ENCODE results near the gene HPCAL4. TPM values are rescaled to one million over a fixed set of nuclear protein-coding genes. Genes with fewer than 3 reads are reported as not detected.

HPCAL4 gene
- total RNA-seq, 1 experiment from 2014 or later, result 0.50 TPM

DNA sequence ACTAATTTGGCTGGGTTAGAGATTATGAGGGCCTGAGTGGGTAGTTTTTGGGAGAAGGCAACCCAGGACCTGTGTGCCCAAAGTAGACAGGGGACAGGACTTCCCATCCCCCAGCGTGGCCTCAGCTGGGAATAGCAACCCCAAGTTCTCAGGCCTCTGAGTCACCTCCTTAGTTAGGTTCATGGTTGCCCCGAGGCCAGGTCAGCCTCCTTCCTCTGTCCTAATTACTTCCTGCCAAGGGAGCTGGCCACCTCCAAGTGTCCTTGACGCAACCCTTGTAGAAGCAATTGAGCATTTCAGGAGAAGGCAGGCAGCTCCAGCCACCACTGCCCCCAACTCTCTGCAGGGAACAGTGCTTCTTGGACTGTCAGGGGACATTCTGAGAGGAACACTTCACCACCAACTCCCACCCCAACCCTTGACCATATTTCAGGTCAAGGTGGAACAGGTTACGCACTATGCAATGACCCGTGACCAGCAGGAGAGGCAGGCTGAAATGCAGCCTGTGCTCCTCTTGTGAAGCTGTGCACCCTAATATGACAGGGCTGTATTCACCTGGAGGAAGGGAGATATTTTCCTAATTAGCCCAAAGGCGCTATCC lies 14.2 kb downstream of the HPCAL4 start (continued):
- TF ChIP-seq RORB (CRISPR knock-in tag; IDR thresholded peaks at IDR 0.05) (no peak), NFYB (CRISPR knock-in tag; conservative IDR thresholded peaks at IDR 0.05; ENCODE audit: low read depth) (no peak), ZNF396 (CRISPR knock-in tag; IDR thresholded peaks at IDR 0.05; ENCODE audit: borderline replicate concordance) (no peak), ZNF532 (CRISPR knock-in tag; IDR thresholded peaks at IDR 0.05; ENCODE audit: borderline replicate concordance) (no peak), ZNF232 (CRISPR knock-in tag; IDR thresholded peaks at IDR 0.05) (no peak), E2F1 (CRISPR knock-in tag; IDR thresholded peaks at IDR 0.05) (no peak), ZBTB21 (CRISPR knock-in tag; IDR thresholded peaks at IDR 0.05; ENCODE audit: borderline replicate concordance) (no peak), JUN (CRISPR knock-in tag; IDR thresholded peaks at IDR 0.05) (no peak), SP1 (CRISPR knock-in tag; conservative IDR thresholded peaks at IDR 0.05) (no peak), USF1 (CRISPR knock-in tag; IDR thresholded peaks at IDR 0.05) (no peak), NR2C2 (CRISPR knock-in tag; IDR thresholded peaks at IDR 0.05) (no peak)
- TF ChIP-seq, protein P1, sequence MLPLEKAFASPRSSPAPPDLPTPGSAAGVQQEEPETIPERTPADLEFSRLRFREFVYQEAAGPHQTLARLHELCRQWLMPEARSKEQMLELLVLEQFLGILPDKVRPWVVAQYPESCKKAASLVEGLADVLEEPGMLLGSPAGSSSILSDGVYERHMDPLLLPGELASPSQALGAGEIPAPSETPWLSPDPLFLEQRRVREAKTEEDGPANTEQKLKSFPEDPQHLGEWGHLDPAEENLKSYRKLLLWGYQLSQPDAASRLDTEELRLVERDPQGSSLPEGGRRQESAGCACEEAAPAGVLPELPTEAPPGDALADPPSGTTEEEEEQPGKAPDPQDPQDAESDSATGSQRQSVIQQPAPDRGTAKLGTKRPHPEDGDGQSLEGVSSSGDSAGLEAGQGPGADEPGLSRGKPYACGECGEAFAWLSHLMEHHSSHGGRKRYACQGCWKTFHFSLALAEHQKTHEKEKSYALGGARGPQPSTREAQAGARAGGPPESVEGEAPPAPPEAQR (CRISPR knock-in tag; IDR thresholded peaks at IDR 0.05), result no peak

GRCh38 chr1:39675220-39675619 lies 16.0 kb downstream of the HPCAL4 start:
- ATAC-seq (no peak), DNase-seq (ENCODE audit: low spot score) (no peak)
- H3K36me3 Mint-ChIP-seq, result no peaks in the 10 kb centered on the region
- no peaks in the 10 kb centered on the region for H3K9me3 Mint-ChIP-seq
- no peak overlapping the region for H3K4me3 Mint-ChIP-seq
- CTCF ChIA-PET, result interaction anchor here (0.7 to 6.1 kb wide), 3 partner anchors 16 to 21 kb away, joined by 3 to 58 read pairs (median 10); partner anchors contain the start of gene HPCAL4
- H3K27me3 Mint-ChIP-seq (ENCODE audit: low read depth), result peaks cover 99% of the 10 kb centered on the region
- H3K4me1 Mint-ChIP-seq, result no peaks in the 10 kb centered on the region
- no peak overlapping the region for H3K27ac Mint-ChIP-seq
- POLR2A ChIA-PET, result interaction anchor here (0.6 kb wide), 1 partner anchor 84 kb away, joined by 3 read pairs; no protein-coding TSS in a partner anchor
- TF ChIP-seq, protein P2, sequence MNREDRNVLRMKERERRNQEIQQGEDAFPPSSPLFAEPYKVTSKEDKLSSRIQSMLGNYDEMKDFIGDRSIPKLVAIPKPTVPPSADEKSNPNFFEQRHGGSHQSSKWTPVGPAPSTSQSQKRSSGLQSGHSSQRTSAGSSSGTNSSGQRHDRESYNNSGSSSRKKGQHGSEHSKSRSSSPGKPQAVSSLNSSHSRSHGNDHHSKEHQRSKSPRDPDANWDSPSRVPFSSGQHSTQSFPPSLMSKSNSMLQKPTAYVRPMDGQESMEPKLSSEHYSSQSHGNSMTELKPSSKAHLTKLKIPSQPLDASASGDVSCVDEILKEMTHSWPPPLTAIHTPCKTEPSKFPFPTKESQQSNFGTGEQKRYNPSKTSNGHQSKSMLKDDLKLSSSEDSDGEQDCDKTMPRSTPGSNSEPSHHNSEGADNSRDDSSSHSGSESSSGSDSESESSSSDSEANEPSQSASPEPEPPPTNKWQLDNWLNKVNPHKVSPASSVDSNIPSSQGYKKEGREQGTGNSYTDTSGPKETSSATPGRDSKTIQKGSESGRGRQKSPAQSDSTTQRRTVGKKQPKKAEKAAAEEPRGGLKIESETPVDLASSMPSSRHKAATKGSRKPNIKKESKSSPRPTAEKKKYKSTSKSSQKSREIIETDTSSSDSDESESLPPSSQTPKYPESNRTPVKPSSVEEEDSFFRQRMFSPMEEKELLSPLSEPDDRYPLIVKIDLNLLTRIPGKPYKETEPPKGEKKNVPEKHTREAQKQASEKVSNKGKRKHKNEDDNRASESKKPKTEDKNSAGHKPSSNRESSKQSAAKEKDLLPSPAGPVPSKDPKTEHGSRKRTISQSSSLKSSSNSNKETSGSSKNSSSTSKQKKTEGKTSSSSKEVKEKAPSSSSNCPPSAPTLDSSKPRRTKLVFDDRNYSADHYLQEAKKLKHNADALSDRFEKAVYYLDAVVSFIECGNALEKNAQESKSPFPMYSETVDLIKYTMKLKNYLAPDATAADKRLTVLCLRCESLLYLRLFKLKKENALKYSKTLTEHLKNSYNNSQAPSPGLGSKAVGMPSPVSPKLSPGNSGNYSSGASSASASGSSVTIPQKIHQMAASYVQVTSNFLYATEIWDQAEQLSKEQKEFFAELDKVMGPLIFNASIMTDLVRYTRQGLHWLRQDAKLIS (CRISPR knock-in tag; IDR thresholded peaks at IDR 0.05; ENCODE audit: borderline replicate concordance), result no peak
- TF ChIP-seq PRRX2 (CRISPR knock-in tag; IDR thresholded peaks at IDR 0.05) (no peak), ZNF512 (CRISPR knock-in tag; IDR thresholded peaks at IDR 0.05; ENCODE audit: borderline replicate concordance) (no peak), ZNF138 (CRISPR knock-in tag; conservative IDR thresholded peaks at IDR 0.05) (no peak), HMGXB4 (CRISPR knock-in tag; IDR thresholded peaks at IDR 0.05) (no peak), SOX15 (CRISPR knock-in tag; IDR thresholded peaks at IDR 0.05) (no peak)
- TF ChIP-seq, protein P3, sequence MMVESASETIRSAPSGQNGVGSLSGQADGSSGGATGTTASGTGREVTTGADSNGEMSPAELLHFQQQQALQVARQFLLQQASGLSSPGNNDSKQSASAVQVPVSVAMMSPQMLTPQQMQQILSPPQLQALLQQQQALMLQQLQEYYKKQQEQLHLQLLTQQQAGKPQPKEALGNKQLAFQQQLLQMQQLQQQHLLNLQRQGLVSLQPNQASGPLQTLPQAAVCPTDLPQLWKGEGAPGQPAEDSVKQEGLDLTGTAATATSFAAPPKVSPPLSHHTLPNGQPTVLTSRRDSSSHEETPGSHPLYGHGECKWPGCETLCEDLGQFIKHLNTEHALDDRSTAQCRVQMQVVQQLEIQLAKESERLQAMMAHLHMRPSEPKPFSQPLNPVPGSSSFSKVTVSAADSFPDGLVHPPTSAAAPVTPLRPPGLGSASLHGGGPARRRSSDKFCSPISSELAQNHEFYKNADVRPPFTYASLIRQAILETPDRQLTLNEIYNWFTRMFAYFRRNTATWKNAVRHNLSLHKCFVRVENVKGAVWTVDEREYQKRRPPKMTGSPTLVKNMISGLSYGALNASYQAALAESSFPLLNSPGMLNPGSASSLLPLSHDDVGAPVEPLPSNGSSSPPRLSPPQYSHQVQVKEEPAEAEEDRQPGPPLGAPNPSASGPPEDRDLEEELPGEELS (CRISPR knock-in tag; IDR thresholded peaks at IDR 0.05), result no peak
